ENCODE measurements around the gene OPA1.

DNA sequence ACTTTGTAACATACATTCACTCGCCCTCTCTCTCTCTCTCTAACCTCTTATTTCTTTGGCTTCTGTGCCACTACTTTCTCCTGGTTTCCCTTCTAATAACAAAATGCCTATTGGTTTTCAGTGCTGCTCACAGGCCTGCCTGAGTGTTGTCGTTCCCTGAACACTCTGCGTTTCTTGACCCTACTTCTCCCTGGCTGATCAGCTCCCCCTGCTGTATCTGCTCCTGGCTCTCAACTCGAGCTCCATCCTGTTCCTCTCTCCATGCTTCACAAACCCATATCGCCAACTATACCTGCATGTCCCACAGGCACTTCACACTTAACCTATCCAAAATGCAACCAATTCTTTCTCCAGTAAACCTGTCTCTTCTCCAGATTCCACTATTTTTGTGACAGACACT, 111.4 kb downstream of the OPA1 start:
- TF ChIP-seq, protein P1, sequence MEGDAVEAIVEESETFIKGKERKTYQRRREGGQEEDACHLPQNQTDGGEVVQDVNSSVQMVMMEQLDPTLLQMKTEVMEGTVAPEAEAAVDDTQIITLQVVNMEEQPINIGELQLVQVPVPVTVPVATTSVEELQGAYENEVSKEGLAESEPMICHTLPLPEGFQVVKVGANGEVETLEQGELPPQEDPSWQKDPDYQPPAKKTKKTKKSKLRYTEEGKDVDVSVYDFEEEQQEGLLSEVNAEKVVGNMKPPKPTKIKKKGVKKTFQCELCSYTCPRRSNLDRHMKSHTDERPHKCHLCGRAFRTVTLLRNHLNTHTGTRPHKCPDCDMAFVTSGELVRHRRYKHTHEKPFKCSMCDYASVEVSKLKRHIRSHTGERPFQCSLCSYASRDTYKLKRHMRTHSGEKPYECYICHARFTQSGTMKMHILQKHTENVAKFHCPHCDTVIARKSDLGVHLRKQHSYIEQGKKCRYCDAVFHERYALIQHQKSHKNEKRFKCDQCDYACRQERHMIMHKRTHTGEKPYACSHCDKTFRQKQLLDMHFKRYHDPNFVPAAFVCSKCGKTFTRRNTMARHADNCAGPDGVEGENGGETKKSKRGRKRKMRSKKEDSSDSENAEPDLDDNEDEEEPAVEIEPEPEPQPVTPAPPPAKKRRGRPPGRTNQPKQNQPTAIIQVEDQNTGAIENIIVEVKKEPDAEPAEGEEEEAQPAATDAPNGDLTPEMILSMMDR (IDR thresholded peaks at IDR 0.05 in 2 of 3, conservative IDR thresholded peaks at IDR 0.05 in 1 of 3; ENCODE audit: borderline replicate concordance in 1 of 3, insufficient read depth in 1 of 3, low read depth in 2 of 3, low read length in 2 of 3) = no peak
- TF ChIP-seq, protein P2, sequence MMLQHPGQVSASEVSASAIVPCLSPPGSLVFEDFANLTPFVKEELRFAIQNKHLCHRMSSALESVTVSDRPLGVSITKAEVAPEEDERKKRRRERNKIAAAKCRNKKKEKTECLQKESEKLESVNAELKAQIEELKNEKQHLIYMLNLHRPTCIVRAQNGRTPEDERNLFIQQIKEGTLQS (IDR thresholded peaks at IDR 0.05) = no peak
- TF ChIP-seq CEBPB (IDR thresholded peaks at IDR 0.05; ENCODE audit: low read depth) (no peak), EZH2phosphoT487 (IDR thresholded peaks at IDR 0.05; ENCODE audit: borderline replicate concordance) (no peak), POLR2A (IDR thresholded peaks at IDR 0.05; ENCODE audit: borderline replicate concordance, extremely low read depth, insufficient read depth, insufficient read length) (no peak), RAD21 (IDR thresholded peaks at IDR 0.05; ENCODE audit: low read depth) (no peak), EZH2 (IDR thresholded peaks at IDR 0.05) (no peak), ZFX (IDR thresholded peaks at IDR 0.05) (no peak), TCF7L2 (IDR thresholded peaks at IDR 0.05; ENCODE audit: borderline replicate concordance, extremely low read depth, insufficient read depth, insufficient read length) (no peak), ZNF274 (IDR thresholded peaks at IDR 0.05; ENCODE audit: low read depth, low read length) (no peak), POLR2AphosphoS5 (IDR thresholded peaks at IDR 0.05; ENCODE audit: low read depth, low read length) (no peak)
- TF ChIP-seq, protein P3, sequence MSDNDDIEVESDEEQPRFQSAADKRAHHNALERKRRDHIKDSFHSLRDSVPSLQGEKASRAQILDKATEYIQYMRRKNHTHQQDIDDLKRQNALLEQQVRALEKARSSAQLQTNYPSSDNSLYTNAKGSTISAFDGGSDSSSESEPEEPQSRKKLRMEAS (IDR thresholded peaks at IDR 0.05) = no peak
- TF ChIP-seq, protein P4, sequence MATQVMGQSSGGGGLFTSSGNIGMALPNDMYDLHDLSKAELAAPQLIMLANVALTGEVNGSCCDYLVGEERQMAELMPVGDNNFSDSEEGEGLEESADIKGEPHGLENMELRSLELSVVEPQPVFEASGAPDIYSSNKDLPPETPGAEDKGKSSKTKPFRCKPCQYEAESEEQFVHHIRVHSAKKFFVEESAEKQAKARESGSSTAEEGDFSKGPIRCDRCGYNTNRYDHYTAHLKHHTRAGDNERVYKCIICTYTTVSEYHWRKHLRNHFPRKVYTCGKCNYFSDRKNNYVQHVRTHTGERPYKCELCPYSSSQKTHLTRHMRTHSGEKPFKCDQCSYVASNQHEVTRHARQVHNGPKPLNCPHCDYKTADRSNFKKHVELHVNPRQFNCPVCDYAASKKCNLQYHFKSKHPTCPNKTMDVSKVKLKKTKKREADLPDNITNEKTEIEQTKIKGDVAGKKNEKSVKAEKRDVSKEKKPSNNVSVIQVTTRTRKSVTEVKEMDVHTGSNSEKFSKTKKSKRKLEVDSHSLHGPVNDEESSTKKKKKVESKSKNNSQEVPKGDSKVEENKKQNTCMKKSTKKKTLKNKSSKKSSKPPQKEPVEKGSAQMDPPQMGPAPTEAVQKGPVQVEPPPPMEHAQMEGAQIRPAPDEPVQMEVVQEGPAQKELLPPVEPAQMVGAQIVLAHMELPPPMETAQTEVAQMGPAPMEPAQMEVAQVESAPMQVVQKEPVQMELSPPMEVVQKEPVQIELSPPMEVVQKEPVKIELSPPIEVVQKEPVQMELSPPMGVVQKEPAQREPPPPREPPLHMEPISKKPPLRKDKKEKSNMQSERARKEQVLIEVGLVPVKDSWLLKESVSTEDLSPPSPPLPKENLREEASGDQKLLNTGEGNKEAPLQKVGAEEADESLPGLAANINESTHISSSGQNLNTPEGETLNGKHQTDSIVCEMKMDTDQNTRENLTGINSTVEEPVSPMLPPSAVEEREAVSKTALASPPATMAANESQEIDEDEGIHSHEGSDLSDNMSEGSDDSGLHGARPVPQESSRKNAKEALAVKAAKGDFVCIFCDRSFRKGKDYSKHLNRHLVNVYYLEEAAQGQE (IDR thresholded peaks at IDR 0.05; ENCODE audit: low read depth) = no peak
- TF ChIP-seq, protein P5, sequence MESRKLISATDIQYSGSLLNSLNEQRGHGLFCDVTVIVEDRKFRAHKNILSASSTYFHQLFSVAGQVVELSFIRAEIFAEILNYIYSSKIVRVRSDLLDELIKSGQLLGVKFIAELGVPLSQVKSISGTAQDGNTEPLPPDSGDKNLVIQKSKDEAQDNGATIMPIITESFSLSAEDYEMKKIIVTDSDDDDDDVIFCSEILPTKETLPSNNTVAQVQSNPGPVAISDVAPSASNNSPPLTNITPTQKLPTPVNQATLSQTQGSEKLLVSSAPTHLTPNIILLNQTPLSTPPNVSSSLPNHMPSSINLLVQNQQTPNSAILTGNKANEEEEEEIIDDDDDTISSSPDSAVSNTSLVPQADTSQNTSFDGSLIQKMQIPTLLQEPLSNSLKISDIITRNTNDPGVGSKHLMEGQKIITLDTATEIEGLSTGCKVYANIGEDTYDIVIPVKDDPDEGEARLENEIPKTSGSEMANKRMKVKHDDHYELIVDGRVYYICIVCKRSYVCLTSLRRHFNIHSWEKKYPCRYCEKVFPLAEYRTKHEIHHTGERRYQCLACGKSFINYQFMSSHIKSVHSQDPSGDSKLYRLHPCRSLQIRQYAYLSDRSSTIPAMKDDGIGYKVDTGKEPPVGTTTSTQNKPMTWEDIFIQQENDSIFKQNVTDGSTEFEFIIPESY (IDR thresholded peaks at IDR 0.05; ENCODE audit: extremely low read depth, insufficient replicate concordance, low read length) = no peak

All from HCT116 (cell line).